Prostate gland (tissue), 2 donors: Measurements from ENCODE around the gene LIMCH1.

Source experiments
- CTCF ChIP-seq, 4 experiments: fragments of 200-600 bp in 2 of 4; fragments of 450-650 bp in 2 of 4; sonication (generic) in 2 of 4; IDR thresholded peaks; 1 replicate in 3 of 4; 2 replicates in 1 of 4; pipeline ENCODE4 v1.5.1; 2016 to 2019; ENCODE audit warnings: antibody characterized with exemption in 4 of 4, mild to moderate bottlenecking in 2 of 4, moderate library complexity in 2 of 4
- POLR2AphosphoS5 ChIP-seq: sonication (generic); formaldehyde crosslinking; IDR thresholded peaks from one replicate; pipeline ENCODE4 v1.6.1; 2017; ENCODE audit warnings: antibody characterized with exemption

- TF ChIP-seq CTCF (IDR thresholded peaks at IDR 0.05) (no peak), POLR2AphosphoS5 (no peak)
These were observed 141.0 kb downstream of the LIMCH1 start for GRCh38 chr4:41678951-41679350.
